GM18907 (cell line): ENCODE measurements around the gene SLC35F4.
"Not testable (repeated sequence)": the region's sequence is repeated elsewhere in the genome, so short reads cannot be mapped to it uniquely, and the experiment has no call there.

Experiments
- ATAC-seq: cut with Tn5 transposase; IDR thresholded peaks from one replicate; pipeline ENCODE4 v1.9.1; 2021; ENCODE audit warnings: mild to moderate bottlenecking, moderate library complexity; ENCODE audit not compliant: unreplicated experiment

The SLC35F4 gene

DNA sequence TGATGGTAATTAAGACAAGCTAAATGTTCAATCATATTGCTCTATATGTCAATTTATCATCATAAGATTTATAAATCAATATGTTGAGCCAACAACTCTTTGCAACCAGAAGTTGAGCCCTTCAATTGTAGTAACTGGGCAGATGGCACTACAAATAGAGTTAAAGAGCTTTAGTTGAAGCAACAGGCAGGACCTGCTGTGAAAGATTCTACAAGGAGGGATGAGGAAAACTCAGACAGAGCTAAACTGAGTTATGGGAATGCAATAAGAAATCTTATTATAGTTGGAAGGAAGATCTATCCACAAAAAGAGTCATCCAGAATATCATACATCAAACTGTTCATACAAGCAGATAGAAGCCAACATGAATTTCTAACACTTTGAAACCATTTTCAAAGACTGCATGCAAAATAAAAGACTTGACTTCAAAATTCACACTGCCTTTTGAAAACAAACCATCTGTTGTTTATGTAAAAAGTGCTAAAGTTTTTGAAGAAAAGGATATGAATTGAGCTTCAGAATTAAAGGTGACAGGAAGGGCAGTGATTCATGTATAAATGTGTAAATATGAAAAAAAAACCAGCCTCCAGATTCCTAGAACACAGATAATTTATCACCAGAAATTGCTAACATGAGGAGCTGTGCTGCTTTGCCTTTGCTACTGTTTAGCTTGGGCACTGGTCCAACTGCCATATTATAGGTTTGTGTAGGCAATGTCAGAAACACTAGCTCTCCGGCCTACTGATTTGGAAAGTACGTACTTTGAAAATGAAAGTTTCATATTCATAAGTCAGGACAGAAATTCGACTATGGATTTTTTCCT lies 133.2 kb downstream of the SLC35F4 start:
- no peak for ATAC-seq

DNA sequence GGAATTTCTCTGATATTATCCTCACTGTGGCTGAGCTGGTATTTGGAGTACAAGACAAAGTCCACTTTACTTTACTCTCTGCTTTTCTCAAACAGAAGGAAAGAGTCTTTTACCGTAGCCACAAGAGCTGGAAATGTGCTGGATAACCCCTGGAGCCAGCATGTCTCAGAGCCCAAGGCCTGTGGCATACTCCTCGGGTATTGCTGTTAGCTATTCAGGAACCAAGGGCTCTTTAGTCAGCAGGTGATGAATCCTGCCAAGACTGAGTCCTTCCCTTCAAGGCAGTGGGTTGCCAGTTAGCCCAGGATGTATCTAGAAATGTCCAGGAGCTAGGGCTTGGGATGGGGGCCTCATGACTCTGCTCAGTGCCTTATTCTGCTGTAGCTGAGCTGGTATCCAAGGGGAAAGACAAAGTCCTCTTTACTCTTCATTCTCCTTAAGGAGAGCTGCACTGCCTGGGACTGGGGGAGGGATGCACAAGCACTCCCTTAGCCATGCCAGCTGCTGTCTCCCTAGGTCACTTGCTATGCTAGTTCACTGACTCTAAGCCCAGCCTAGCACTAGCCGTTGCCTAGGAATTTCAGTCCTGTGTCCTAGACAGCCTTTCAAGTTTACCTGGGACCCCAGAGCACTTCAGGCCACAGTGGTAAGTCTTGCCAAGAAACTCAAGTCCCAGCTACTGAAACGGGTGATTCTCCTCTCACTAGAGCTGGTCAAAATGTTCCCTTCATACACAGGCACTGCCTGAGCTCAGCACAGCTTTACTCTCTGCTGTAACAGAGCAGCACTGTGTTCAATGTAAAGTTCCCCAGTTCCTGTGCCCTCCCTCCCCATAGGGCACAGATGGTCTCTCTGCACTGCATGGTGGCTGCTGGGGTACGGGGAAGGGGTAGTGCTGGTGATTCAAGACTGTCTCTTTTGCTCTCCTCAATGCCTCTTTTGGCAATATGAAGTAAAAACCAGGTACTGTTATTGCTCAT lies 136.4 kb downstream of the SLC35F4 start:
- no peak for ATAC-seq

- ATAC-seq = no peak
Measured at GRCh38 chr14:57725399-57726077, 140.4 kb downstream of the SLC35F4 start.

DNA sequence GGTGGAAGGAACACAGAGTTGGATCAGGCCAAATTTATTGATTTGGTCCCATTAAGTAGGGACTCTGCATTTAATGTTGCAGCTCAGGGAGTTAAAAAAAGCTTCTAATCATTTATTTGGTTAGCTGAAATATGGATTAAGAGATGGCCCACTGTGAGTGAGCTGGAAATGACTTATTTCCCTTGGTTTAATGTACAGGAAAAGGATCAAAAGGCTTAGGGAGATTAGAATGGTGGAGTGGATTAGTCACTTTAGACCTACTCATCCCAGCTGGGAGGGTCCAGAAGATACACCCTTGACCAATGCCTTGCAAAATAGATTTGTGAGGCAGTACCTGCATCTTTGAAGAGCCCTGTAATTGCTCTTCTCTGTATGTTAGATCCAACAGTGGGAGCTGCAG lies 143.8 kb downstream of the SLC35F4 start:
- not testable (repeated sequence) for ATAC-seq

DNA sequence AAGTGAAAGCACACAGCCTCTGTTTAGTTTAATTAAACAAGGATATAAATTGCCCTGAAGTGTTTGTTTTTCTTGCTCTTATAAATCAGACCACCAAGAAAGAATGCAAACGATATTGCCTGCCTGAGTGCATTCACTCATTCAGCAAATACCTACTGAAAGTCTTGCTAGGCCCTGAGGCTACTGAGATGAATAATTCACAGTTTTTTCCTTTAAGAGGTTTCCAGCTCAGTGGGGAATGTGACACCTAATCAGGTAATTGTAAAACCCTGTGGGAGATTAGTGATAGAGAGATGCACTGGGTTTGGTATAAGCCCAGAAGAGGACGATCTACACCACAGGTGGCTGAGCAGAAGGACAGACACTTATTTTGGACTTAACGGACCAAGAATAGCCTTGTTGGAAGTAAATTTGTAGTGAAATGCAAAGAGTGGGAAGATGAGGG lies 151.4 kb downstream of the SLC35F4 start:
- ATAC-seq = no peak

- no peak for ATAC-seq
Measured at GRCh38 chr14:57712698-57713097, 153.2 kb downstream of the SLC35F4 start.

DNA sequence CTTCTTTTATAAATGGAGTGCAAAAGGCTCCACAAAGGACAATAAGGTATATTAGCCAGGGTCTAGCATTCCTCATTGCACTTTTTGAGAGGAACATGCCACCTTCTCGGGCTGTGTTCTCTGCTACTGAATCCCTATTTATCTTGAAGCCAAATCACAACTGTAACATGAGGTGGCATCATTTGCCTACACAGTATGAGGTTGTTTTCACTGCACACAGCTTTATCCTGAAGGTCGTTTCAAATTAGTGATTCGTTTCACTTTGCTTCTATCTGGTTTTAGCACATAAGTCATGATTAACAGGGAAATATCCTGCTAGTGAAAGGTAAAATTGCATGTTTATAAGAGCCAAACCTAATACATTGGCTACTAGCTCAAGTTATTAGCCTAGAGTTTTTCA lies 153.8 kb downstream of the SLC35F4 start:
- no peak for ATAC-seq

- no peak for ATAC-seq
Measured at GRCh38 chr14:57709909-57710308, 156.0 kb downstream of the SLC35F4 start.

DNA sequence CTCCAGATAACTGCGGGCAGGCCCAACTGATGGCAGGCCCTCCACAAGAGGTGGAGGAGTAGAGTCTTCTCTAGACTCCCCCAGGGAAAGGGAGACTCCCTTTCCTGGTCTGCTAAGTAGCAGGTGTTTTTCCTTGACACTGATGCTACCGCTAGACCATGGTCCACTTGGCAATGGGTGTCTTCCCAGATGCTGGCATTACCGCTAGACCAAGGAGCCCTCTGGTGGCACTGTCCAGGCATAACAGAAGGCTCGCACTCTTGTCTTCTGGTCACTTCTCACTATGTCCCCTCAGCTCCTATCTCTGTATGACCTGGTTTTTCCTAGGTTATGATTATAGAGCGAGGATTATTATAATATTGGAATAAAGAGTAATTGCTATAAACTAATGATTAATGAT lies 156.8 kb downstream of the SLC35F4 start:
- ATAC-seq = not testable (repeated sequence)

GRCh38 chr14:57707219-57707618 lies 158.7 kb downstream of the SLC35F4 start:
- ATAC-seq = no peak

DNA sequence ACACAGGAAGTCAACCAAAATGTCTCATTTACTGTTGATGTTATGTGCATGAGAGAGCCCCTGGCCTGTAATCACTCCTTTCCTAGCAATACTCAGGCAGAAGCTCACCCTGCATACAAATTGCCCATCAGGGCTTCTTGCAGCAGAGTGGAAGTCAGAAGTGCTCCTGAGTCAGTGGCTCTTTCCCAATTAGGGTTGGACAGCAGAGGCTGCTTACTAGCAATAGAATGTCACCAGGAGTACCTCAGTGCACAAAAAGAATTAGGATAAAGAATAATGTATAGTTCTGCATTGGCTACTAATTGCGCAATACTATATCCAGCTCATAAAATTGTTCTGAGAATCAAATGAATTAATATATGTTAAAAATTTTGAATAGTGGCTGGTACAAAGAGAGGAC lies 161.1 kb downstream of the SLC35F4 start:
- no peak for ATAC-seq

DNA sequence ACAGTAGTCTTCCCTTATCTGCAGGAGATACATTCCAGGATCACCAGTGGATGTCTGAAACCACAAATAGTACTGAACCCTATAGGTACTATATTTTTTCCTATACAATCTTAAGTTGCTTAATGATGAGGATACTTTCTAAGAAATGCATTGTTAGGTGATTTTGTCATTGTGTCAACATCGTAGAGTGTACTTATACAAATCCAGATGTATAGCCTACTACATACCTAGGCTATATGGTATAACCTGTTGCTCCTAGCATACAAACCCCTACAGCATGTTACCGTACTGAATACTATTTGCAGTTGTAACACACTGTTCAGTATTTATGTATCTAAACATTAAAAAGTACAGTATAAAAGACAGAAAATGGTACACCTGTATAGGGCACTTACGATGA lies 165.9 kb downstream of the SLC35F4 start:
- ATAC-seq = no peak

- ATAC-seq = no peak
Measured at GRCh38 chr14:57692671-57693070, 173.2 kb downstream of the SLC35F4 start.

GRCh38 chr14:57687416-57687815 lies 178.5 kb downstream of the SLC35F4 start:
- ATAC-seq = no peak

DNA sequence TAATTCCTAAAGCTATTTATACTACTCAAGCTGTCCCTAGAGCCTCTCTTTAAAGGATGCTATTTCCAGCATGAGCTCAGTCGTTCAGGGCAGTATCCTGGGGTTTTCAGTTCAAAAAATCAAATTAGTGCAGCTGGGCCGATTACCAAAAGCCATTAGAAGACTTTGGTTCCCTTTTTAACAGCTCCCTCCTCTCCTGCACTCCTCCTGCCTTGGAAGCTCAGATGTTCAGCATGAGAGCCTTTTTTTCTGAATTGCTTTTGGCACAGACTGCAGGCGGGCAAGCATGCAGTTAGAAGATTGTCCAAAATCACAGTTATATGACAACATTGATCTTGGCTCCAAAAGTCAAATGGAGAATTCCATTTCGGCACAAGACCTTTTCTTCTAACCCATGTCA lies 179.6 kb downstream of the SLC35F4 start:
- no peak for ATAC-seq

DNA sequence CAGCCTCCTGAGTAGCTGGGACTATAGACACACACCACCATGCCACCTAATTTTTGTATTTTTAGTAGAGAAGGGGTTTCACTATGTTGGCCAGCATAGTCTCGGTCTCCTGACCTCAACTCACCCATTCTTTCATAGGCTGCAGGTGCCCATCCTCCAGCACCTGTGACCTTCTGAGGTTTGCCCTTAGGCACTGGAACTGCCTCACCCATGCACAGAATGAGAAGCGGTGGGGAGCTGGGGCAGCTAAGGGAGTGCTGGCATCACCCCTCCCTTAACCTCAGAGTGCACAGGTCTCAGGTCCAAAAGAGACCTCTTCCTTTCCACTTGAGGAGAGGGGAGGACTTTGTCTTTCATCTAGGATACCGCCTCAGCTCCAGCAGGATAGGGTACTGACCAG lies 194.9 kb downstream of the SLC35F4 start:
- no peak for ATAC-seq

GRCh38 chr14:57660208-57660607 lies 205.7 kb downstream of the SLC35F4 start:
- no peak for ATAC-seq

- no peak for ATAC-seq
Measured at GRCh38 chr14:57659052-57659451, 206.8 kb downstream of the SLC35F4 start.

GRCh38 chr14:57657487-57657886 lies 208.4 kb downstream of the SLC35F4 start:
- ATAC-seq = no peak

DNA sequence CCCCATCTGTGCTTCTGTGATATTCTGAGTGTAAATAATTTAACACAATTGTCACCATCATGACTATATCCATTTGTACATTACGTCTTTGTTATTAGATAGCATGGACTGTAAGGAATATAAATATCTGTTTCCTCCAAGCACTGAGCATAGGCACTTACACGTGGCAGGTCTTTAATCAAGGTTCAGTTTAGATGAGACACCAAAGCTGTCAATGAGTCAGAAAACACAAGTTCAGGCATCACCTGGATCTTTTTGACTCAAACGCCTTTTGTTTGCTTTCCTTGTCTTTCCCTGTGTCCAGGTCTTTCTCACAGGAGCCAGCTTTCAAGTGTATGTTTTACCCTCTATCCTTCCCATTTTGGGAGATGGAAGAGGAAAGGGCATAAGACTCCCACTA lies 209.0 kb downstream of the SLC35F4 start:
- no peak for ATAC-seq

DNA sequence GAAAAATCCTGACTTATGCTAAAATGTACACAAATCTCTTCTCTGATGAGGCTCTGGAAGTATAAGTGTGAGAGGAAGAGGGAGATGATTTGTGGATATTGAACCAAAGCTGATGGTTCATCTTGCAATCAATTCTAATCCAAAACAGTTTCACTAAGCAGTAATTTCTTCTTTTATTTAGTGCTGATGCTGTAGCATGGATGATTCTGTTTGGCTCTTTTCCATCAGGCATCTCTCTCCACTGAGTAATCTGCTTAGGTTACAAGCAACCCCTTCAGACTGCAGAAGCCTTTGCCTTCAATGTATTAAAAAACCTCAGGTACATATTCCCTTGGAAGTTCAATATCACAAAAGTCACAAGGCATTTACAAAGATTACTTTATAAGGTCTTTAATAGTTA lies 213.1 kb downstream of the SLC35F4 start:
- no peak for ATAC-seq
